Bone marrow (tissue), 2 donors: ENCODE data around the gene C1orf198.

ENCODE experiments used
- DNase-seq, 2 donors: peaks; one replicate each; lab custom pipeline; 2025; lab: John Stamatoyannopoulos, UW

C1orf198 gene

DNA sequence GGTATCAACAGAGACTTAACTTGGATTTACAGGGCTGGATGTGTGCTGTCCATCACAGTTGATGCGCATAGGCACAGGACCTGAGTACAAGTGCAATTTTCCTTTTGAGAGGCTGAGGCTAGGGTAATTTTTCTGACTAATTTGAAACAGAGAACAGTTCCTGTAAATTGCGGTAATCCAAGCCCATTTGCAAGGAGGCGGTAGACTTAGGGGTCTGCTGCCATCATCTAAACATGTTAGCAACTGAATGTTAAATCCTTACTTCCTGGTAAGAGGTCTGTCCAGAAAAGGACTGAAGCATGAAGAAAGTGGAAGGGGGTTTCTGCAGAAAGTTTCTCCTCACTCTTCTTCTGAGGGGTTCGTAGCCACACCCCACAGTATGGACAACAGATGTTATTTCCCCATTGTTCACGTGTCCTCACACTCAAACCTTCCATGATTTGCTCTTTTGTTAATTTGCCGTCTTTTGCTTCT lies 23.7 kb upstream of the C1orf198 start:
- DNase-seq: no peak

DNA sequence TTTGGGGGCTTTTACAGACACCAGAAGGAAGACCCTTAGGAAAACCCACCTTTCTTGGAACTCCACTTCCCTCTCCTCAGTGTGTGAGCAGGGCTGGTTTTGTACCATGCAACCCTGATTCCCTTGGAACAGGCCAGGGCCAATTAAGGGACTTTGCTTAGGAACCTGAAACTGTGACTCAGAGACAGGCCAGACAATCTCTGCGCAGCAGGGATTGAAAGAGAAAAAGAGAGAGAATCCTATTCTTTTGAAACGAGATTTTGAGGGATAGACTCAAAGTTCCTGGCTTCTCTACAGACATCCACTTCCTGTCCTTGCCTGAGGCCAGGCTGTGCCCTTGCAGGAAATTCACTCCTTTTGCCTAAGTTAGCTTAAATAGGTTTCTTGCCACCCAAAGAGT lies 23.1 kb upstream of the C1orf198 start:
- no peak for DNase-seq

DNA sequence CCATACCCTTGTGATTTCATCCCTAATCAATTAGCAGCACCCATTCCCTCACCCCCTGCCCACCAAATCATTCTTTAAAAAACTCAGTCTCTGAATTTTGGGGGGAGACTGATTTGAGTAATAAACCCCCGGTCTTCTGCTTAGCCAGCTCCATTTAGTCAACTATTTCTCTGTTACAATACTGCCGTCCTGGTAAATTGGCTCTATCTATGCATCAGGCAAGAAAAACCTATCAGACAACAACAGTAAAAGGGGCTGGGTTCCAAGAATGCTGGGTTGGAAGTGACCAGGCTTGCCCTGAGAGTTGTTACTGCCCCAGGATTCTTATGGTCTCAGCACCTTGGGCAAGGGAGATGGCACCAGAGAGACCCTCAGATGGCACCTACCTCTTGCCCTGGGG lies 16.3 kb upstream of the C1orf198 start:
- DNase-seq: no peak

DNA sequence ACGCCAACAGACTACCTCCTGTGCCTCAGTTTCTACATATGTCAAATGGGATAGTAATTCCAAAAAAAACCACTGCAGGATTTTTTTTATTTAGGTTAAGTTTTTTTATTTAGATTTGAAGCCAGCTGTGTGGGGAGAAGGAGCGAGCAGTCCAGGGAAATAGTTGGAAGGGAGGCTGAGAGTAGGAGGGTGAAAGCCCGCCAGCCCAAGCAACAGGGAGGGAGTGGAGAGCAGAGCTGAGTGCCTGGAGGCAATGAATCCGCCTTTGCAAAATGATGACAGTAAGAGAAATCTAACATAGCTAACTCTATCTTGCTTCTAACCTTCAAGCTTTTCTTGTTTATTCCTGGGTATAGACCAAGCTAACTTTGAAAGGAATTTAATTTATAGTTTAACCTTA lies 15.6 kb upstream of the C1orf198 start:
- DNase-seq: no peak

DNA sequence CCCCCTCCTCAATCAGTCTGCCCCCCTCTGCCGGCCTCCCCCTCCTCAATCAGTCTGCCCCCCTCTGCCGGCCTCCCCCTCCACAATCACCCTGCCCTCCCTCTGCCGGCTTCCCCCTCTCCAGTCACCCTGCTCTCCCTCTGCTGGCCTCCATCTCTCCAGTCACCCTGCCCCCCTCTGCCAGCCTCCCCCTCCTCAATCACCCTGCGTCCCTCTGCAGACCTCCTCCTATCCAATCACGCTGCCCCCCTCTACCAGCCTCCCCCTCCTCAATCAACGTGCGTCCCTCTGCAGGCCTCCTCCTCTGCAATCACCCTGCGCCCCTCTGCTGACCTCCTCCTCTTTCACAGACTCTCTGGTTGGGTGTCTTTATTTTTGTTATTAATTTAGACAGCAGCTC lies 11.5 kb upstream of the C1orf198 start:
- DNase-seq: no peak

DNA sequence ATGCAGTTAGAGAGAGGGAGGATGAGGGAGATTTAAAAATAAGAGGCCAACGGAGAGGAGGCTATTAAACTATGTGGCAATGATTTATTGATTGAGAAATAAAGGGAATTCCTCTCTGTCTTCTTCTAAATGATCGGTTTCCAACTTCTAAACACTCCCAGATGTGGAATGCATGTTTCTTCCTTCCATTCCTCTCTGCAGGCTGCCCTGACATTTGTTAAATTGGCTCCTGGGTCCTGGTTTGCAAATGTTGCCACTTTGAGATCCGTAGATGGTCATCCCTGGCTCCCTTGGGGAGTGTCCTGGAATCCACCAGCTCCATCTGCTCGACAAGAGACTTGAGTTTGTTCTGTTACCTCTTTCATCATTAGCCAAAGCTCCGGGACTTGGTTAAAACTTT lies 10.3 kb upstream of the C1orf198 start:
- DNase-seq: no peak

DNA sequence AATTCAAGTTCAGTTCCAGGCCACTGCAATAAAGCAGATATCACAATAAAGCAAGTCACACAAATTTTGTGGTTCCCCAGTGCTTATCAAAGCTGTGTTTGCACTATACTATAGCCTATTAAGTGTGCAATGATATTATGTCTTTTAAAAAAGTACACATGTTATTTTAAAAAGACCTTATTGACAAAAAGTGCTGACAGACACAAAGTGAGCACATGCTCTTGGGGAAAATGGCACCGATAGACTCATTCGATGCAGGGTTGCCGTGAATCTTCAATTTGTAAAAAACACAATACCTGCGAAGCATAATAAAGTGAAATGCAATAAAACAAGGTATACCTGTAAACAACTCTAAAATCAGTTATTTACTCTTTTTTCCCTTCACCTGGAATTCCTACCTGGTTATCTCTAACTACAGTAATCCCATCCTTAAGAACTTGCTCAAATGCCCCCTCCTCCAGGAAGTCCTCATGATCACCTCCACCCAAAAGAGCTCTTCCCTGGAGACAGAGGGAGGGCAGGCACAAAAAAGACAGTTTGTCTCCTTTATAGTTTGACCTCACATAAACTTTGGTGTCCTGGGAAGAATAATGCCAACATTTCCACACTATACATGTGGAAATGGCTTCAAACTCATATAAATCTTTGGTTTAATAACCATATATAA lies 9.7 kb upstream of the C1orf198 start:
- DNase-seq: no peak

DNA sequence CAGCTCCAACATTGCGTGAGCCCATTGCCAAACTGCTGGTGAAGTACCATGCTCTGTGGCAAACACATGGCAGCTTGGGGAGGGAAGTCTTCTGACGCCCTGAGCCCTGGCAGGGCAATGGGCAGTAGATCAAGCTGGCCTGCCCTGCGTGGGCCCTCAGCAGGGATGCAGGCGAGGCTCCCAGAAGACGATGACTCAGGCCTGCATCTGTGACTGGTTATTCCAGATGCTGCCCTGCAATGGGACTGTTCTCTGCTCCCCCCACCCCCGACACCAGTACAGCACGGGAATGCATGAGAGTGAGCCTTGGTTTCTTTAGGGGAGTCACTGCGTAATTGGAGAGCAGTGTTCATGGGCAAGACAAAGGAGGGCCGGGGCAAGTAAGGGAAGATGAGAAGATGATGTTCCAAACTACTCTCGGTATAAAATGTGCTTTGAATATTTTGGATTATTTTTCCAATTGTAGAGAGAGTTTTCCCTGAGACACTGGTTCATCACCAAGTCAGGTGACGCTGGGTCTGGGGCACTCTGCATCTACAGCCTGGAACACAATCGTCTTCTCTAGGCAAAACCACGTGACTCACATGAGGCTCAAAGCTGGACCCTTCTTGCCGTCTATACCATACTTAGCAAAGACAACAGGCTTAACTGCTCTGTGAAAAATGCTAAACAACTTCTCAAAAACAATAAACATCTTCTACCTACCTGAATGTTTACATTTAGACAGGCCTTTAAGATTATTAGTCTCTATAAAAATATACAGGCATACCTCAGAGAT lies 9.0 kb upstream of the C1orf198 start:
- DNase-seq: no peak

DNA sequence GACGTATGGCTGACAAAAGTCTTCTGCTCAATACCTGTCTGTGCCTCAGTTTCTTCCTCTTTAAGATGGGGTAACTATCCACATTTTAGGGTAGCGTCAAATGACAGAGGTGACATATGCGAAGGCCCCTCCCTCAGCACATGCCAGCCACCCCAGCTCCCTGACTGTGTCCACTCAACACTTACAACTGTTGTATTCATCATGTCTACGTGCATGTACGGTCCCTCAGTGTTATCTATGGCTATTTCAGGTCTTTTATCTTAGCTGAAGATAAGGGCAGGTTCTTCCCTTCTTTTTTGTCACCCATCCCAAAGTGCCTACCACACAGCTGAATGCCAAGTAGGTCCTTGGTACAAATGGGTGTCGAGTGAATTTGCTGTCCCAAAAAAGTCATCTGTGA lies 8.3 kb upstream of the C1orf198 start:
- no peak for DNase-seq

DNA sequence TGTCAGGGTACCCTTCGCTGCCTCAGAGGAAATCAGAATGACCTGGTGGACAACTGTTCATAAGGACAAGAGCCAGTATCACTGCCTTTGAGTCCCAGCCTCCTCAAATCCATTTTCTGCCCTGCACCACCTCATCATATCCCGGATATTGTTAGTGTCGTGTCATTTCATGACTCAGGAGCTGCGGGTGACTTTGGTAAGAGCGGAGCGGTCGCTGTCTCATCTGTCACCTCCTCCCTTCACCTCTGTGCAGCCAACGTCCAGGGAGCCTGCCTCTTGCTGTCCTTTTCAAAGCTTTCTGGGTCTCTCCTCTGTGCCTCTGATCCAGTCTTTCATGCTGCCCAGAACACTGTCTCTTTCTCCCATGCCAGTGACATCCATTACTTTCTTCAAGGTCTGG lies 7.0 kb upstream of the C1orf198 start:
- no peak for DNase-seq

DNA sequence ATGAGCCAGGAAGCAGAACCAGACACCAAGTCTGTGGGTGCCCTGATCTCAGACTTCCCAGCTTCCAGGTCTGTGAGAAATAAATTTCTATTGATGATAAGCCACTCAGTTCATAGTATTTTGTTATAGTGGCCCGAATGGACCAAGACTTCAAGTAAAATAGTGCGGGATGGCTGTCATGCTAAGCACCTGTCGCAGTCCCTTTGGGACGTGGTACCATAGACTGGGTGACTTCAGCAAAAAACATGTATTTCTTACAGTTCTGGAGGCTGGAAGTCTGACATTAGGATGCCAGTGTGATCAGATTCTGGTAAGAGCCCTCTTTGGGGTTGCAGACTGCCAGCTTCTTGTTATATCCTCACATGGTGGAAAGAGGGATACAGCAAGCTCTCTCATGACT lies 2.6 kb upstream of the C1orf198 start:
- no peak for DNase-seq

DNA sequence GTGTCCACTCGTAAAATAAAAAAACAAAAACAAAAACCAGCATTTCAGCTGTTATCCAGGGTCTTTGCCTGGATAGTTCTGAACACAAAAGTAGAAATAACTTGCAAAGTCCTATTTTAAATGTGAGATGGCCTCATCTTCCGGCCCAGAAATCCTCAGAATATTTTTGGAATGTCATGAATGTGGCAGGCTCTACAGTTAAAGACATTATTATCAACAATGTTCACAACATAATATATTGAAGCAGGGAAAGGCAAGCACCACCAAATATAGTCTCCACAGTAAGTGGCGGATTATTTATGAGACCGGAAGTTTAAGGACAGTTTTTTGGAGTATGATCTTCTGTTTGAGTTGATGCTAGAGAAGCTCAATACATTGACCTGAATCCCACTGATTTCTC lies 1.2 kb upstream of the C1orf198 start:
- DNase-seq: no peak

DNA sequence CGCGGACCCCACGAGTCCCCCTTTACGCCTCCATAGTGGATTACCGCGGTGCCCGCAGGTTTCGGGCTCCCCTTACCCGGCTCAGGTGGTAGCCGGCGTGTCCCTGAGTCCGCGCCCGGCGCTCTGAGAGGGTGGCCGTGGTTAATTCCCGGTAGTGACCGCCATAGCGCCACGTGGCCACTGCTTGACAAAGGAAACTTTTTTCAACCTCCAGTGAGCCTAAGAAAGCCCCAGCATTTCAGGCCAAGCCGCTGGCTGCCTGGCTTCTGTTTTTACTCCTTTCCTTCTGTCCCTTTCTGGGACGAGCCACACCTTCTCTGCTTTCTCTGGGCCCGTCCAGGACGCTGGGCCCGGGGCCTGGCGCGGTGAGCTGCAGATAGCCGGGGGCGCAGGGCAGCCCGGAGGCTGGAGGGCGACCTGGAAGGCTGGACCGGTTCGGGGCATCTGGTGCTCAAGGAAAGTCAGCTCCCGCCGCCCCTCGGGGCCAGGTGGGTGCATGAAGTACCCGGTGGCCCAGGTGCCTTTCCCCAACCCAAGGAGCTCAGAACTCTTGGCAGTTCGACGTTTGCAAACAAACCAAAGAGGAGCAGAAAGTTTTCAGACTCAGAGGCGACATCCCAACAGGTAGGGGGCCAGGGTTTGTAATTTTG lies 540 bp upstream of the C1orf198 start:
- DNase-seq: no peak

DNA sequence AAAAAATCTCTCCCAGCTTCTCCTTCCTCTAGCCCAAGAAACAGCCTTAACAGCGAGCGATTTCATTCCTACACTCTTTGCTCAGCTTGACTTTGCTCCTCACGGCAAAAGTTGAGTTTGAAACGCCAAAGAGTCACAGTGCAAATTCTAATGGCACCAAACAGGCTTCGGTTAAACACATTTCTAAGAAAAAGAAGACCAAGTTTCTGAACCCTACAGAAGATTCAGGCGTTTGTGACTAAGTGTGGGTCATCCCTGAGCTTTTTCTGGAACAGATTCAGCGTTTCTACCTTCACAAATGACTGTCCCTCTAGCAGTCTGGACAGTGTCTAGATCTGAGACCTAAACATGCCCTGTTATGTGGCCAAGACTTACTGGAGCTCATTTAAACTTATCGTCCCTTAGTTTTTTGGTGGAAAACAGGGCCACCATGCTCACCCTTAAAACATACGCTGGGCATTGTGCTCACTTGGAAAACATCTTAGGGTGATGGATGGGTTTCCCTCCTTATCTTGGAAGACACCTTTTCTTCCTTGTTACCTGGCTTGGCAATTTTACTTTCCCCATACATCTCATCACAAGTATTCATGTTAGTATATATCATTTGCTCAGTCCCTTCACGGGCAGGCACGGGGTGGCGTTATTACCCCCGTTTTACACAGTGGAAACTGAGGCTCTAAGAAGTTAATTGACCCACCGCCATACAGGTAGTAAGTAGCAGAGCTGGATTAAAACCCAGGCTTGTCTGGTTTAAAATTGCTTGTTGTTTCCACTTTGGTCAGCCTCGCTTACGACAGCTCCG lies 1.0 kb downstream of the C1orf198 start:
- no peak for DNase-seq

DNA sequence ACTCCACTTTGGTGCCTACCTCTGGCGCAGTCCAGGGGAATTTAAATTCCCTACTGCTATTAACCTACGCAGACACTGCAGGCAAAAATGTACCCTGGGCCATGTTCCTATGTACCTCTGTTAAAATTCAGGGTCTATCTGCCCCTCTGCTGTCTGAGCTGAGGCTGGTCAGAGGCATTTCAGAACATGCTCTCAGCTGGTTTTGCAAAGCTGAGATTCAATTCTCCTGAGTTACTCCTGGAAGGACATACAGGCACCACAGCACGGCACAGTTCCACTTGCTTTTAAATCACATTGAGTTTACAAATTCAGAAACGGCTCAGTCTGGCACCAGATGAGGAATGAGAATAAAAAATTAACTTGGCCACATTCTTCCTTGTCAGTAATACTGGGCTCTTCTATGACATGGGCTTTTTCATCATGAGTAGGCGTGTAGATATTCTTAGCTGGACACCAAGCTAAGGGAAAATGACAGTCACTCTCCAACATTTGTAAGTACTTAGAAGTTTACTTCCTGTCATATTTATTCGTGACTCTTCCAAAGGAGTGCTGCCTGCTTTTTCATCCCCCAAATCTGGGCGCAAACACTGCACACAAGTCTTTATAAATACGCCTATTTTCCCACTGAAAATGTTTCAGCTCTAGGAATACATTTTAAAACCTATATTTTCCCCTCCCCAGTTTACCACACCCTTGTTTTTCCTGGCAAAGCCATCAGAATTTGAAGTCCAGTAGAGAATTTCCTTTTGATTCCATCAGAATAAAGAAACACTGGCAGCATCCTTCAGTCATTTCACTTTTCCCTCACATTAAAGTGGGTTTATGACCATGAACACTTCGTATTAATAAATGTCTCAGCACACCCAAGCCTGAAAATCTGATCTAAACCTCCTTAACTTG lies 1.9 kb downstream of the C1orf198 start:
- DNase-seq: no peak

DNA sequence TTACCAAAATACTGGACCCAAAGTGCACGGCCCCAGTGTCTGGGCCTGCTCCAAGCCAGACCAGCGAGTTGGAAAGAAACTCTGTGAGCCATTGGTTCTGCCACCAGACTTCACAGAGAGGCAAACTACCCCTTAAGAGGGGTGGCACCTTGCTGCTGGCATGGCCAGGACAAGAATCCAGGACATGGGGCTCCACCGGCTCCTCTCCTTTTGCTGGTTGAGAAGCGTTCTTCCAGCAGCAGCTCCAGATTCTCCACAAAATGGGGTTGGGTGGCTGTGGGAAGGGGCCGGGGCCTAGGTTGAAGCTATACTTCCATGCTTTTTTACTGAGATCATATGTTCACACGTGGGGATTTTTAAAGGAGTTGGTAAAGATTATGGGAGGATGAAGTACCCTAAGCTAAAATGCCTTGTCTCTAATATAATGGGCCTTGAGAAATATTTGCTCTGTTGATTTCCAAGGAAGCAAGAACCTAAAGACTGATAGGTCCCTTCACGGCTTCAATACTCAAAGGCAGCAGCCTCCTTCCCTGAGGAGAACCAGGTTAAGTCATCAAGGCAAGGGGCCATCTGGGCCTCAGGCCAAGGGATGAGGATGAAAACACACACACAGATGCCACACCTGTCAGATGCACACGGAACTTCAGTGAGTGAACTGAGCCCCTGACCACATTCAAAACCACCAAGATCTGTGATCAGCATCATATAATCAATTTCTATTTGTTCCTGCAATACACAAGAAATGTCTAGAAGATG lies 3.1 kb downstream of the C1orf198 start:
- DNase-seq: no peak

DNA sequence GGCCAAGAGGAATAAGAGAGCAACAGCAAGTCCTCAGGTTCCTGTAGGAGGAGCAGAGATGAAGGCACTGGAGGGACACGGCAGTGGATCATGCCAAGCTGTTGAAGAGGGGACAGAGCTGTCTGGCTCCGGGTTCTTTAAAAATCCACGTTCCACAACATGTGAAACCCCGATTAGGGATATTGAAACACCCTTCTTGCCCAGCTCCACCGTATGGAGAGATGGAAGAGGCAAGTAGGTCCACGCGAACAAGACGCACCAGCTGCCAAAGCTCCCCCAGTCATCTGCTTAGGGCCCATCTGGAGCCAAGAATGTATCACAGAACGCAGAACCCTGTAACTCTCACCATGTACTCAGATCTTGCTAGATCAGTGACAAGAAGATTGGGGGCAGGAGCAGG lies 3.9 kb downstream of the C1orf198 start:
- DNase-seq: no peak

DNA sequence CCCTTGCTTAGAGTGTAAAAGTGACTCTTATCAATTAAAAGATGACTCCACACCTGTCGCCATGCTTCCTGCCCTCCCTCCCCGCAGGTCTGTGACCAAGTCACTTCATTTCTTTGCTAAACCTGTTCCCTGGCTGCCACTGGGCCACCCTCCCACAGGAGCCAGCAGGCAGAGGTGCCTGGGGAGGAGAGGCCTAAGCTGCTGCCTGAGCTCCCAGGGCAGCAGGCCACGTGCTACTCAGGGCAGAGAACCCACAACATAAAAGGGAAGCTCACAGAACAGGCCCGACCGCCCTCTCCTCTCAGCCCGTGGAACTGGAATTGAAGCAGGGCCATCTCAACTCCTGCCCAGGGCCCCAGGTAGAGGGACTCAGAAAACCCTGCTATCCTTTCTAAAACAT lies 4.9 kb downstream of the C1orf198 start:
- no peak for DNase-seq

DNA sequence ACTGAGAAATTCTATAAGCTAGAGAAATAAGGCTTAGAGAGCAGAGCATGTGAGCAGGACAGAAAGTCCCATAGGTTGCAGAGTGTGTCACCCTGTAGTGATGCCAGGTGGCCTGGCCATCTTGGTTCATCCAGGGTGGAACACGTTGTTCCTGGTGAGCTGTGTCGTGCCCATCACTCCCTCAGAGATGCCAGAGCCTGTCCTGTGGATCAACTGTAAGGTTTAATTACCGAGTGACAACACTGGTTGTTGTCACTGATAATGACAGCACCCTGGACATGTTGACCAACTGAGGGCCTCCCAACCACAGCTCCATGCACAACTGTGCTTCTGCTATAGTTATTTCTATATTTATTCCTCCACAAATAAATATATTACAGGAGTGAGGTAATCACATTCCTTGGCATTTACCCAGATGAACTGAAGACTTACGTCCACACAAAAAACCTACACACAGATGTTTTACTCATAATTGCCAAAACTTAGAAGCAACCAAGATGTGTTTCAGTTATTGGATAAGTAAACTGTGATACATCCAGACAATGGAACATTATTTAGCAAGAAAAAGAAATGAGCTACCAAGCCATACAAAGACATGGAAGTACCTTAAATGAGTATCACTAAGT lies 6.2 kb downstream of the C1orf198 start:
- DNase-seq: no peak

DNA sequence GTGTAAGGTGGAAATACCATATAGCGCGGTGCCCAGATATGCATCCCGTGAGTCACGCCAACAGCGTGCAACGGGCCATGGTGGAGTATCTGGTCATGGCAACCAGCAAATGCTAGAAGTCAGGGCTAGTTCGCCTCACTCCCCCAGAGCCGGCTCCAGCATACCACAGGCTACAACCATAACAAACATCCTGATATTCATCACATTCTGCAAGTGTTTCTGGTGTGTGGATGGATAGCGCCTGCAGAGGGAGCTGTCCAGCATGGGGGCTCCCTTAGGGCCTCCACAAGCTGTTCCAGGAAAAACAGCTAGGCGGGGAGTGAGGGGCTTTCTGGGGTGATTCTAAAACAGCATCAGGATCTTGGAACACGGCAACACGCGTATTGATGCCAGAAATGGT lies 6.8 kb downstream of the C1orf198 start:
- no peak for DNase-seq
